Measurements from ENCODE around the gene PSD.

The PSD gene

GRCh38 chr10:102435133-102435497 lies 16.5 kb upstream of the PSD start:
- TF ChIP-seq, protein P1, sequence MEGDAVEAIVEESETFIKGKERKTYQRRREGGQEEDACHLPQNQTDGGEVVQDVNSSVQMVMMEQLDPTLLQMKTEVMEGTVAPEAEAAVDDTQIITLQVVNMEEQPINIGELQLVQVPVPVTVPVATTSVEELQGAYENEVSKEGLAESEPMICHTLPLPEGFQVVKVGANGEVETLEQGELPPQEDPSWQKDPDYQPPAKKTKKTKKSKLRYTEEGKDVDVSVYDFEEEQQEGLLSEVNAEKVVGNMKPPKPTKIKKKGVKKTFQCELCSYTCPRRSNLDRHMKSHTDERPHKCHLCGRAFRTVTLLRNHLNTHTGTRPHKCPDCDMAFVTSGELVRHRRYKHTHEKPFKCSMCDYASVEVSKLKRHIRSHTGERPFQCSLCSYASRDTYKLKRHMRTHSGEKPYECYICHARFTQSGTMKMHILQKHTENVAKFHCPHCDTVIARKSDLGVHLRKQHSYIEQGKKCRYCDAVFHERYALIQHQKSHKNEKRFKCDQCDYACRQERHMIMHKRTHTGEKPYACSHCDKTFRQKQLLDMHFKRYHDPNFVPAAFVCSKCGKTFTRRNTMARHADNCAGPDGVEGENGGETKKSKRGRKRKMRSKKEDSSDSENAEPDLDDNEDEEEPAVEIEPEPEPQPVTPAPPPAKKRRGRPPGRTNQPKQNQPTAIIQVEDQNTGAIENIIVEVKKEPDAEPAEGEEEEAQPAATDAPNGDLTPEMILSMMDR (IDR thresholded peaks at IDR 0.05; ENCODE audit: low read depth, low read length, missing control alignments): no peak
- no peak overlapping the region for H3K4me3 ChIP-seq (replicated peaks; ENCODE audit: low read depth, low read length)
- no peak for DNase-seq (ENCODE audit: extremely low read depth, low read depth)

GRCh38 chr10:102434394-102435132 lies 16.0 kb upstream of the PSD start:
- TF ChIP-seq, protein P1 (IDR thresholded peaks at IDR 0.05; ENCODE audit: low read depth, low read length, missing control alignments): no peak
- no peak for DNase-seq (ENCODE audit: extremely low read depth, low read depth)
- no peak overlapping the region for H3K4me3 ChIP-seq (replicated peaks; ENCODE audit: low read depth, low read length)

DNA sequence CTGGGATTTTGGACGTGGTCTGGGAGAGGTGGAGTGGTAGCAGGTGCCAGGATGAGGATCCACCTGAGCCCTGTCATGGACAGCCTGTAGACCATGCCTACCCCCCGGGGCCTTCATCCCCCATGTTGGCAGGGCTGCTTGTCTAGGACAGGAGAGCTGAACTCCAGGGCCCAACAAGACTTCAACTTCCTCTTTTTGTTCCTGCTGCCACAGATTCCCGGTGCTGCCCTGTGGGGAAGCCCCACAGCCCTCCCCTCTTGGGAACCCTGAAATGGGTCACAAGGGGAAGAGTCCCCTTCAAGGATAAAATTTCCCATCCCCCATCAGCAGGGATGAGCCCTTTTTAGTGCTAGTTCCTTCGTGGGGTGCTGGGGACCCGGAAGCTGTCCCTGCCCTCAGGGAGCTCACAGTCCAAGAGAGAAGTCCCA lies 15.0 kb upstream of the PSD start:
- no peak for DNase-seq (ENCODE audit: extremely low read depth, low read depth)
- TF ChIP-seq, protein P1 (IDR thresholded peaks at IDR 0.05; ENCODE audit: low read depth, low read length, missing control alignments): no peak
- no peak overlapping the region for H3K4me3 ChIP-seq (replicated peaks; ENCODE audit: low read depth, low read length)

GRCh38 chr10:102432162-102432950 lies 13.8 kb upstream of the PSD start, which contains the start of gene CUEDC2:
TSS of gene CUEDC2 (minus strand) at chr10:102432574. CDS start at chr10:102425188, 7,386 bp downstream.
- peak within 1 kb of the TSS; percentile 66 for H3K4me3 ChIP-seq (replicated peaks; ENCODE audit: low read depth, low read length)
- peak; percentile 87 for DNase-seq (ENCODE audit: extremely low read depth, low read depth)
- TF ChIP-seq, protein P1 (IDR thresholded peaks at IDR 0.05; ENCODE audit: low read depth, low read length, missing control alignments): no peak

DNA sequence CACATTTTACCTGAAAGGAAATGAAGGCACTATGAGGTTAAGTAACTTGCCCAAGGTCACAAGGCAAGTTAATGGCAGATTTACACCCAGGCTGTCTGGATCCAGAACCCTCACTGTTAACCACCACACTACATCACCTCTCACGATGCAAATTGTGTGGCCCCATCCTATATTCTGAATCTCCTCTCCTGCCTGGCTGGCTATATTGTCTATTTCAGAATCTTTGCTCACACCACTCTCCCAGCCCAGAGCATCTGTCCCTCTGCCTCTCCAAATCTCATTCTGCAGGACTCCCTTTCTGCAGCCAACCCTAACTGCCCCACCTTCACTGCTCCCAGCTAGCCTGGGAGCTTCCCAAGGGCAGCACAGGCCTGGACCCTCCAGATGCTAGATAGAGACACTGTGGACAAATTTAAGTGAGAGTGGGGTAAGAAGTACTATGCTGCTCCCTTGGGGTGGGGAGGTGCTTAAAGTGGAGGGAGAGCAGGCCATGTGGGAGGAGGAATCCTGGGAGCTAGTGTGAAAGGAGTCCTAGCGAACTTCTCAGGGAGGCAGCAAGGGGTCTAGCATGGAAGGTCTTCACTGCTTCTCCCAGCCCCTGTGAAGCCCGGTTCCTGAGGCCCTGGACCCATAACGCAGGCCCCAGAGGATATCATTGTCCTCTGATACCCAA lies 13.0 kb upstream of the PSD start:
- TF ChIP-seq, protein P1 (IDR thresholded peaks at IDR 0.05; ENCODE audit: low read depth, low read length, missing control alignments): no peak
- H3K4me3 ChIP-seq (replicated peaks; ENCODE audit: low read depth, low read length): peak overlapping the region; percentile 66
- DNase-seq (ENCODE audit: extremely low read depth, low read depth): no peak

DNA sequence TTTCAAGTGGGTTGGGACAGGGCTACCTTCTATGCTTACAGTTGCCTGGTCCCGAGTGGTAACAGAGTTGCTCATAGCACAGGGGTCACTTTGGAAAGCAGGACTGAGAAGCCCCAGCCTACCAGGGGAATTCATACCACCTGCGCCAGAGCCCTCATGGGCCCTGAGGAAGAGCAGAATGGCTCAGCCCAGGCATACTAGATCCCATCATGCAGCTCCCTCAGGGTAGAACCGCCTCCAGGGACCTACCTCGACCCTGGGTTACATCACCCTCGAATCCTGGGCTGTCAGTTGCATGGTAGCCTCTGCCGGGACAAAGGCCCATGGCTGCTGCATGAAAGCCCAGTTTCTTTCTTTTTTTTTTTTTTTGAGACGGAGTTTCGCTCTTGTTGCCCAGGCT lies 10.9 kb upstream of the PSD start:
- TF ChIP-seq, protein P1 (IDR thresholded peaks at IDR 0.05; ENCODE audit: low read depth, low read length, missing control alignments): no peak
- DNase-seq (ENCODE audit: extremely low read depth, low read depth): no peak
- no peak overlapping the region for H3K4me3 ChIP-seq (replicated peaks; ENCODE audit: low read depth, low read length)
